Right lobe of liver (tissue), 4 donors: Measurements from ENCODE around the gene SSTR5.

ENCODE experiments used
- POLR2A ChIP-seq: fragments of 450-650 bp; IDR thresholded peaks from one replicate; pipeline ENCODE4 v1.6.1; 2017; ENCODE audit warnings: antibody characterized with exemption, mild to moderate bottlenecking
- TF ChIP-seq, protein P1 (sequence below), 4 donors: fragments of 200-600 bp in 3 of 4; fragments of 450-650 bp in 1 of 4; IDR thresholded peaks; one replicate each; pipeline versions ENCODE4 v1.5.1 to v1.8.0; 2016 to 2022; ENCODE audit warnings: antibody characterized with exemption in 4 of 4, mild to moderate bottlenecking in 2 of 4
- donor health status: DM: no; HTN: no; CAD: no.
- donor health status: DM: no; HTN: no; CAD: no.
- donor health status: DM: no; HTN: yes; CAD: no.

DNA sequence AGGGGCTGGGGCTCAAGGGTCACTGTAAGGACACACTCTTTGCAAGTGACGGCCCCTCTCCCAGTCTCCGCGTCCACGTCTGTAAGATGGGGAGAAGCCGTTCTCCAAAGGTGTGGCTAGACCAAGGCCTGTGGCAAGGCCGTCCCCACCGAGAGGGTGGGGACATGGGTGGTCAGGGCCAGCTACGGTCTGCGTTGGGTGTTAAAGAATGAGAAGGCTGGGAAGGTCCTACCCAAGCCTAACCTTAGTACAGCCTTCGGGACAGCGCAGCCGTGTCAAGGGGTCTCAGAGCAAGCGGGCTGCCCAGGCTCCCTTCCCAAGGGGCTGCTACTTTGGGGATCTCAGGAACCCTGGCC is 21.6 kb downstream of the SSTR5 start:
- TF ChIP-seq, protein P1, sequence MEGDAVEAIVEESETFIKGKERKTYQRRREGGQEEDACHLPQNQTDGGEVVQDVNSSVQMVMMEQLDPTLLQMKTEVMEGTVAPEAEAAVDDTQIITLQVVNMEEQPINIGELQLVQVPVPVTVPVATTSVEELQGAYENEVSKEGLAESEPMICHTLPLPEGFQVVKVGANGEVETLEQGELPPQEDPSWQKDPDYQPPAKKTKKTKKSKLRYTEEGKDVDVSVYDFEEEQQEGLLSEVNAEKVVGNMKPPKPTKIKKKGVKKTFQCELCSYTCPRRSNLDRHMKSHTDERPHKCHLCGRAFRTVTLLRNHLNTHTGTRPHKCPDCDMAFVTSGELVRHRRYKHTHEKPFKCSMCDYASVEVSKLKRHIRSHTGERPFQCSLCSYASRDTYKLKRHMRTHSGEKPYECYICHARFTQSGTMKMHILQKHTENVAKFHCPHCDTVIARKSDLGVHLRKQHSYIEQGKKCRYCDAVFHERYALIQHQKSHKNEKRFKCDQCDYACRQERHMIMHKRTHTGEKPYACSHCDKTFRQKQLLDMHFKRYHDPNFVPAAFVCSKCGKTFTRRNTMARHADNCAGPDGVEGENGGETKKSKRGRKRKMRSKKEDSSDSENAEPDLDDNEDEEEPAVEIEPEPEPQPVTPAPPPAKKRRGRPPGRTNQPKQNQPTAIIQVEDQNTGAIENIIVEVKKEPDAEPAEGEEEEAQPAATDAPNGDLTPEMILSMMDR (IDR thresholded peaks at IDR 0.05): no peak
- TF ChIP-seq POLR2A: no peak
